SK-N-SH treated with all-trans-retinoic acid at 6 μM for 48 hours (cell line): ENCODE results near the gene CACNB4.
A peak's percentile ranks its signal among the peaks of the same experiment; 100 is the strongest.

Experiments used
- ATAC-seq: fragments of 200-7000 bp; cut with Tn5 transposase; 3 replicates; pipeline ENCODE4 v1.9.1; 2020; ENCODE audit warnings: mild to moderate bottlenecking, moderate library complexity
- ARNTL ChIP-seq: fragments of 450-650 bp; formaldehyde crosslinking; IDR thresholded peaks from 2 replicates; pipeline ENCODE4 v1.5.0; 2020; ENCODE audit warnings: low read depth, mild to moderate bottlenecking, moderate library complexity, borderline replicate concordance
- BACH2 ChIP-seq: fragments of 250-450 bp; sonication (Bioruptor Pico); IDR thresholded peaks from 2 replicates; pipeline ENCODE4 v1.9.0; 2021; ENCODE audit warnings: mild to moderate bottlenecking, borderline replicate concordance
- CREB5 ChIP-seq: fragments of 250-450 bp; sonication (Bioruptor Pico); IDR thresholded peaks from 2 replicates; pipeline ENCODE4 v1.5.1; 2020; ENCODE audit warnings: low read depth, mild to moderate bottlenecking, moderate library complexity
- CSDC2 ChIP-seq: fragments of 250-450 bp; sonication (Bioruptor Pico); IDR thresholded peaks from 2 replicates; pipeline ENCODE4 v1.5.0; 2020; ENCODE audit warnings: mild to moderate bottlenecking, moderate library complexity
- ISL1 ChIP-seq: fragments of 250-450 bp; sonication (Bioruptor Pico); IDR thresholded peaks from 2 replicates; pipeline ENCODE4 v2.1.2; 2022; ENCODE audit warnings: mild to moderate bottlenecking, moderate library complexity
- OSR1 ChIP-seq: fragments of 250-450 bp; sonication (Bioruptor Pico); IDR thresholded peaks from 2 replicates; pipeline ENCODE4 v1.8.0; 2022; ENCODE audit warnings: moderate library complexity, mild to moderate bottlenecking, inconsistent platforms
- PATZ1 ChIP-seq: fragments of 250-450 bp; sonication (Bioruptor Pico); IDR thresholded peaks from 2 replicates; pipeline ENCODE4 v1.8.0; 2020; ENCODE audit warnings: mild to moderate bottlenecking, moderate library complexity, borderline replicate concordance
- PPARA ChIP-seq: fragments of 250-450 bp; sonication (Bioruptor Pico); IDR thresholded peaks from 2 replicates; pipeline ENCODE4 v1.5.0; 2020; ENCODE audit warnings: mild to moderate bottlenecking, borderline replicate concordance
- RARB ChIP-seq: fragments of 250-450 bp; sonication (Bioruptor Pico); IDR thresholded peaks from 2 replicates; pipeline ENCODE4 v1.8.0; 2021; ENCODE audit warnings: mild to moderate bottlenecking, moderate library complexity
- SNAI2 ChIP-seq: fragments of 250-450 bp; sonication (Bioruptor Pico); IDR thresholded peaks from 2 replicates; pipeline ENCODE4 v1.5.0; 2020; ENCODE audit warnings: mild to moderate bottlenecking, moderate library complexity
- TCF4 ChIP-seq: fragments of 250-450 bp; sonication (Bioruptor Pico); IDR thresholded peaks from 2 replicates; pipeline ENCODE4 v1.8.0; 2021; ENCODE audit warnings: mild to moderate bottlenecking, moderate library complexity, borderline replicate concordance
- TSHZ2 ChIP-seq: fragments of 250-450 bp; sonication (Bioruptor Pico); IDR thresholded peaks from 2 replicates; pipeline ENCODE4 v1.5.0; 2020; ENCODE audit warnings: mild to moderate bottlenecking, moderate library complexity
- ZFP3 ChIP-seq: fragments of 250-450 bp; sonication (Bioruptor Pico); IDR thresholded peaks from 2 replicates; pipeline ENCODE4 v1.5.0; 2020; ENCODE audit warnings: mild to moderate bottlenecking, moderate library complexity
- ZFP30 ChIP-seq: fragments of 450-650 bp; formaldehyde crosslinking; IDR thresholded peaks from 2 replicates; pipeline ENCODE4 v1.5.0; 2022; ENCODE audit warnings: mild to moderate bottlenecking, moderate library complexity
- ZNF565 ChIP-seq: fragments of 450-650 bp; formaldehyde crosslinking; conservative IDR thresholded peaks from 2 replicates; pipeline ENCODE4 v1.5.0; 2020; ENCODE audit warnings: low read depth, mild to moderate bottlenecking, moderate library complexity
- ZNF70 ChIP-seq: fragments of 450-650 bp; formaldehyde crosslinking; IDR thresholded peaks from 2 replicates; pipeline ENCODE4 v1.5.0; 2020; ENCODE audit warnings: mild to moderate bottlenecking, moderate library complexity
- ZNF8 ChIP-seq: fragments of 450-650 bp; formaldehyde crosslinking; IDR thresholded peaks from 2 replicates; pipeline ENCODE4 v1.5.0; 2020; ENCODE audit warnings: mild to moderate bottlenecking, moderate library complexity
- TF ChIP-seq, protein P1 (sequence below): fragments of 250-450 bp; sonication (Bioruptor Pico); IDR thresholded peaks from 2 replicates; pipeline ENCODE4 v1.8.0; 2021; ENCODE audit warnings: low read depth, mild to moderate bottlenecking, moderate library complexity, borderline replicate concordance

Gene CACNB4

GRCh38 chr2:151857650-151858049 lies 241.2 kb downstream of the CACNB4 start (continued):
- no peak for TF ChIP-seq PATZ1 (CRISPR knock-in tag)
- TF ChIP-seq BACH2 (CRISPR knock-in tag), result no peak
- no peak for TF ChIP-seq ZNF565 (CRISPR knock-in tag)
- no peak for TF ChIP-seq RARB
- TF ChIP-seq TCF4 (CRISPR knock-in tag), result no peak
- TF ChIP-seq ZNF8 (CRISPR knock-in tag), result no peak
- TF ChIP-seq ISL1 (CRISPR knock-in tag), result no peak

DNA sequence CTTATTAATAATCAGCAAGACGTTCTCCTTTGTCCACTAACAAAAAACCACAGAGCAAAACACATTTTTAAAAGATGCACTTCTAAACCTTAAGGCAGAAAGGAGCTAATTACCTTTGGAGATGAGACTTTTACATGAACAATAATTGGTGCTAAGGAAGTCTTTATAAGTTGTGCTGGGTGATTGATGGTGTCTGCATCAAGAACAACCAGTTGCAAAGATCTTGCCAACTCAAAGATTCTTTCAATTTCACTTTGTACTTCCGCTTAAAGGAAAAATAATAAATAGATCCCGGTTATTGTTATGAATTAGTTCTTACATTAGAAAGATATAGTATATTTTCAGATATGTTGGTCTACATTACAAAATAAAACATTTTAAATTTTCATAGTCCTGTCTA lies 243.7 kb downstream of the CACNB4 start:
- no peak for ATAC-seq
- TF ChIP-seq, protein P1, sequence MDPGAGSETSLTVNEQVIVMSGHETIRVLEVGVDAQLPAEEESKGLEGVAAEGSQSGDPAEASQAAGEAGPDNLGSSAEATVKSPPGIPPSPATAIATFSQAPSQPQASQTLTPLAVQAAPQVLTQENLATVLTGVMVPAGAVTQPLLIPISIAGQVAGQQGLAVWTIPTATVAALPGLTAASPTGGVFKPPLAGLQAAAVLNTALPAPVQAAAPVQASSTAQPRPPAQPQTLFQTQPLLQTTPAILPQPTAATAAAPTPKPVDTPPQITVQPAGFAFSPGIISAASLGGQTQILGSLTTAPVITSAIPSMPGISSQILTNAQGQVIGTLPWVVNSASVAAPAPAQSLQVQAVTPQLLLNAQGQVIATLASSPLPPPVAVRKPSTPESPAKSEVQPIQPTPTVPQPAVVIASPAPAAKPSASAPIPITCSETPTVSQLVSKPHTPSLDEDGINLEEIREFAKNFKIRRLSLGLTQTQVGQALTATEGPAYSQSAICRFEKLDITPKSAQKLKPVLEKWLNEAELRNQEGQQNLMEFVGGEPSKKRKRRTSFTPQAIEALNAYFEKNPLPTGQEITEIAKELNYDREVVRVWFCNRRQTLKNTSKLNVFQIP (CRISPR knock-in tag), result no peak
- no peak for TF ChIP-seq ARNTL (CRISPR knock-in tag)
- no peak for TF ChIP-seq ZNF70
- no peak for TF ChIP-seq RARB
- no peak for TF ChIP-seq TSHZ2 (CRISPR knock-in tag)
- no peak for TF ChIP-seq ZFP30 (CRISPR knock-in tag)
- TF ChIP-seq ZNF565 (CRISPR knock-in tag), result no peak
- TF ChIP-seq OSR1 (CRISPR knock-in tag), result no peak
- no peak for TF ChIP-seq ZFP3 (CRISPR knock-in tag)
- no peak for TF ChIP-seq CSDC2 (CRISPR knock-in tag)
- TF ChIP-seq CREB5 (CRISPR knock-in tag), result no peak
- TF ChIP-seq BACH2 (CRISPR knock-in tag), result no peak
- no peak for TF ChIP-seq ZNF8 (CRISPR knock-in tag)
- no peak for TF ChIP-seq PPARA (CRISPR knock-in tag)
- no peak for TF ChIP-seq SNAI2 (CRISPR knock-in tag)
- TF ChIP-seq TCF4 (CRISPR knock-in tag), result no peak
- TF ChIP-seq PATZ1 (CRISPR knock-in tag), result no peak
- no peak for TF ChIP-seq ISL1 (CRISPR knock-in tag)

DNA sequence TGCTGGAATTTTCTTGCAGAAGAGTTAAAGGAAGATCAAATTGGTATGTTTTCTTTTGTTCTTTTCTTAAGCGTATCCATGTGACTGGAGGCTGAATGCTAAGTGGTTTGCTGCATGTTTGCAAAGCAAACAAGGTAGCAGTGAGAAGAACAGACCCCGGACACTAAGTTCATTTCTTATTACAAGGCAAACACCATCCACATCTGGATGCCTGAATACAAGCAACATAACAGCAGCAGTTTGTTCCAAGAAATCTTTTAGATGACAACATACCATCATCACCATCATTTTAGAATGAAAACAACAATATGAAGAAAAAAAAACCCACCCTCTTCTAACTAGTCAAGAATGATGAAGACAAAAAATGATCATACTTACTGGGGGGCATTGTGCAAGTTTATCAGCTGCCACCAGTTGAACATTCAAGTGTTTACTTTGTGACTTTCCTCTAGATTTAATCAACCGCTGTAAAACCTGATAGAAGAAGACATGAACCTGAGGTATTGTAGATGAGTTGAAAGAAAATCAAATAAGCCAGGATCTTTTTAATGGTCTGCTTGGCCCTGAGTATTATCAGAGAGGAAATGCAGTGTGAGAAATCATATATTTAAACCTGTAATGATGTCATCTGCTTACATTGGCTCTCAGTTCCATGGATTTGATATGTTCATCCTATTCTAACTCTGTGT lies 245.6 kb downstream of the CACNB4 start:
- ATAC-seq, result no peak
- TF ChIP-seq SNAI2 (CRISPR knock-in tag) (no peak), ISL1 (CRISPR knock-in tag) (peak; percentile 32; the same call in 1 of the 2 replicates)
